ENCODE results near the gene ANKRD60.

ANKRD60 gene

GRCh38 chr20:58264271-58264670 lies 35.8 kb upstream of the ANKRD60 start:
- peaks cover 0 to 22% (median 8%) of the 10 kb centered on the region in 5 donors for H3K4me1 ChIP-seq (ENCODE audit: control insufficient read depth in 5 of 5, insufficient read depth in 5 of 5, low read length in 5 of 5)

GRCh38 chr20:58261660-58262059 lies 33.2 kb upstream of the ANKRD60 start:
- Histone ChIP-seq H3K36me3 (ENCODE audit: control insufficient read depth in 5 of 5, insufficient read depth in 5 of 5, low read length in 5 of 5) (peaks cover 0 to 40% (median 35%) of the 10 kb centered on the region in 5 donors), H3K27ac (ENCODE audit: low read depth, low read length) (no peak overlapping the region), H3K27me3 (ENCODE audit: control insufficient read depth in 5 of 5, insufficient read depth in 4 of 5, low read length in 5 of 5) (no peaks in the 10 kb centered on the region), H3K4me1 (ENCODE audit: control insufficient read depth in 5 of 5, insufficient read depth in 5 of 5, low read length in 5 of 5) (peaks cover 0 to 16% (median 12%) of the 10 kb centered on the region in 5 donors), H3K9ac (ENCODE audit: low read length in 5 of 5) (no peak overlapping the region), H3K4me3 (ENCODE audit: low read depth in 1 of 5, low read length in 5 of 5) (no peak overlapping the region), H3K9me3 (ENCODE audit: control insufficient read depth in 5 of 5, low read length in 5 of 5) (no peaks in the 10 kb centered on the region)

More at GRCh38 chr20:58264271-58264670, 35.8 kb upstream of the ANKRD60 start:
- H3K9ac ChIP-seq (ENCODE audit: low read length in 5 of 5), result no peak overlapping the region
- H3K36me3 ChIP-seq (ENCODE audit: control insufficient read depth in 5 of 5, insufficient read depth in 5 of 5, low read length in 5 of 5), result peaks cover 0 to 60% (median 59%) of the 10 kb centered on the region in 5 donors
- H3K27me3 ChIP-seq (ENCODE audit: control insufficient read depth in 5 of 5, insufficient read depth in 4 of 5, low read length in 5 of 5), result no peaks in the 10 kb centered on the region
- no peak overlapping the region for H3K27ac ChIP-seq (ENCODE audit: low read depth, low read length)
- no peak overlapping the region for H3K4me3 ChIP-seq (ENCODE audit: low read depth in 1 of 5, low read length in 5 of 5)
- H3K9me3 ChIP-seq (ENCODE audit: control insufficient read depth in 5 of 5, low read length in 5 of 5), result no peaks in the 10 kb centered on the region

GRCh38 chr20:58260006-58260405 lies 31.6 kb upstream of the ANKRD60 start:
- Histone ChIP-seq H3K4me3 (ENCODE audit: low read depth in 1 of 5, low read length in 5 of 5) (no peak overlapping the region), H3K9me3 (ENCODE audit: control insufficient read depth in 5 of 5, low read length in 5 of 5) (no peaks in the 10 kb centered on the region), H3K27me3 (ENCODE audit: control insufficient read depth in 5 of 5, insufficient read depth in 4 of 5, low read length in 5 of 5) (no peaks in the 10 kb centered on the region), H3K4me1 (ENCODE audit: control insufficient read depth in 5 of 5, insufficient read depth in 5 of 5, low read length in 5 of 5) (peaks cover 0 to 16% (median 12%) of the 10 kb centered on the region in 5 donors), H3K9ac (ENCODE audit: low read length in 5 of 5) (no peak overlapping the region), H3K36me3 (ENCODE audit: control insufficient read depth in 5 of 5, insufficient read depth in 5 of 5, low read length in 5 of 5) (peaks cover 0 to 24% (median 19%) of the 10 kb centered on the region in 5 donors), H3K27ac (ENCODE audit: low read depth, low read length) (no peak overlapping the region)

DNA sequence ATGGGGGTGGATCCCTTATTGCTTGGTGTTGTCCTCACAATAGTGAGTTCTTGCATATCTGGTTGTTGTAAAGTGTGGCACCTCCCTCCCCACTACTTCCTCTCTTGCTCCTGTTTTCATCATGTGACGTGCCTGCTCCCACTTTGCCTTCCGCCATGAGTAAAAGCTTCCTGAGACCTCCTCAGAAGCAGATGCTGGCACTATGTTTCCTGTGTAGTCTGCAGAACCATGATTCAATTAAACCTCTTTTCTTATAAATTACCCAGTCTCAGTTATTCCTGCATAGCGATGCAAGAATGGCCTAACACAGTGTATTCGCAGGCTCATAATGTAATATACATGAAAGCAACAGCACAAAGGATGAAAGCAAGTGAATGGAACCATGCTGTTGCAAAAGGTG lies 28.4 kb upstream of the ANKRD60 start:
- no peak overlapping the region for H3K9ac ChIP-seq (ENCODE audit: low read length in 5 of 5)
- H3K27me3 ChIP-seq (ENCODE audit: control insufficient read depth in 5 of 5, insufficient read depth in 4 of 5, low read length in 5 of 5), result no peaks in the 10 kb centered on the region
- H3K4me1 ChIP-seq (ENCODE audit: control insufficient read depth in 5 of 5, insufficient read depth in 5 of 5, low read length in 5 of 5), result peaks cover 0 to 16% (median 12%) of the 10 kb centered on the region in 5 donors
- H3K4me3 ChIP-seq (ENCODE audit: low read depth in 1 of 5, low read length in 5 of 5), result no peak overlapping the region
- no peaks in the 10 kb centered on the region for H3K9me3 ChIP-seq (ENCODE audit: control insufficient read depth in 5 of 5, low read length in 5 of 5)
- no peak overlapping the region for H3K27ac ChIP-seq (ENCODE audit: low read depth, low read length)
- peaks cover 0 to 5% (median 0%) of the 10 kb centered on the region in 5 donors for H3K36me3 ChIP-seq (ENCODE audit: control insufficient read depth in 5 of 5, insufficient read depth in 5 of 5, low read length in 5 of 5)

- Histone ChIP-seq H3K9me3 (ENCODE audit: control insufficient read depth in 5 of 5, low read length in 5 of 5) (no peaks in the 10 kb centered on the region), H3K27ac (ENCODE audit: low read depth, low read length) (no peak overlapping the region), H3K4me3 (ENCODE audit: low read depth in 1 of 5, low read length in 5 of 5) (no peak overlapping the region), H3K27me3 (ENCODE audit: control insufficient read depth in 5 of 5, insufficient read depth in 4 of 5, low read length in 5 of 5) (no peaks in the 10 kb centered on the region), H3K9ac (ENCODE audit: low read length in 5 of 5) (no peak overlapping the region), H3K36me3 (ENCODE audit: control insufficient read depth in 5 of 5, insufficient read depth in 5 of 5, low read length in 5 of 5) (peaks cover under 1 to 5% (median 1%) of the 10 kb centered on the region in 5 donors), H3K4me1 (ENCODE audit: control insufficient read depth in 5 of 5, insufficient read depth in 5 of 5, low read length in 5 of 5) (peaks cover 0 to 16% (median 12%) of the 10 kb centered on the region in 5 donors)
These were observed 27.9 kb upstream of the ANKRD60 start for GRCh38 chr20:58256307-58256706.

DNA sequence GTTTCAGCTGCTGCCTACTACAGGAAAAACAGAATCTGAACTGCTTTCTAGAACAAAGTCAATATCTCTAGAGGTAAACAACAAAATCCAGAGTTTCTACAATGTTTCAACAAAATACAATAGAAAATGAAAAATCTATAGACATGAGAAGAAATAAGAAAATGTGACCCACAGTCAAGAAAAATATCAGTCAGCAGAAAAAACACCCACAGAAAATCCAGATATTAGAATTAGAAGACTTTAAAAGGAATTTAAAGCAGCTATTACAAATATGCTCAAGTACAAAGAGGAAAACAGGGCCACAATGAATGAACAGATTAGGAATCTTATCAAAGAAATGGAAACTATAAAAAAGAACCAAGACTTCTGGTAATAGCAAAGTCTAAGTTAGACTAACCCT lies 26.4 kb upstream of the ANKRD60 start:
- Histone ChIP-seq H3K9ac (ENCODE audit: low read length in 5 of 5) (no peak overlapping the region), H3K27ac (ENCODE audit: low read depth, low read length) (no peak overlapping the region), H3K9me3 (ENCODE audit: control insufficient read depth in 5 of 5, low read length in 5 of 5) (no peaks in the 10 kb centered on the region), H3K4me3 (ENCODE audit: low read depth in 1 of 5, low read length in 5 of 5) (no peak overlapping the region), H3K36me3 (ENCODE audit: control insufficient read depth in 5 of 5, insufficient read depth in 5 of 5, low read length in 5 of 5) (peaks cover 5 to 14% (median 14%) of the 10 kb centered on the region in 5 donors), H3K4me1 (ENCODE audit: control insufficient read depth in 5 of 5, insufficient read depth in 5 of 5, low read length in 5 of 5) (peaks cover 0 to 12% (median 5%) of the 10 kb centered on the region in 5 donors), H3K27me3 (ENCODE audit: control insufficient read depth in 5 of 5, insufficient read depth in 4 of 5, low read length in 5 of 5) (no peaks in the 10 kb centered on the region)

- Histone ChIP-seq H3K27me3 (ENCODE audit: control insufficient read depth in 5 of 5, insufficient read depth in 4 of 5, low read length in 5 of 5) (no peaks in the 10 kb centered on the region), H3K4me3 (ENCODE audit: low read depth in 1 of 5, low read length in 5 of 5) (no peak overlapping the region), H3K9ac (ENCODE audit: low read length in 5 of 5) (no peak overlapping the region), H3K27ac (ENCODE audit: low read depth, low read length) (no peak overlapping the region), H3K36me3 (ENCODE audit: control insufficient read depth in 5 of 5, insufficient read depth in 5 of 5, low read length in 5 of 5) (peaks cover 9 to 35% (median 25%) of the 10 kb centered on the region in 5 donors), H3K9me3 (ENCODE audit: control insufficient read depth in 5 of 5, low read length in 5 of 5) (no peaks in the 10 kb centered on the region), H3K4me1 (ENCODE audit: control insufficient read depth in 5 of 5, insufficient read depth in 5 of 5, low read length in 5 of 5) (peaks cover 0 to 3% (median 0%) of the 10 kb centered on the region in 5 donors)
These were observed 23.6 kb upstream of the ANKRD60 start for GRCh38 chr20:58251979-58252591.

DNA sequence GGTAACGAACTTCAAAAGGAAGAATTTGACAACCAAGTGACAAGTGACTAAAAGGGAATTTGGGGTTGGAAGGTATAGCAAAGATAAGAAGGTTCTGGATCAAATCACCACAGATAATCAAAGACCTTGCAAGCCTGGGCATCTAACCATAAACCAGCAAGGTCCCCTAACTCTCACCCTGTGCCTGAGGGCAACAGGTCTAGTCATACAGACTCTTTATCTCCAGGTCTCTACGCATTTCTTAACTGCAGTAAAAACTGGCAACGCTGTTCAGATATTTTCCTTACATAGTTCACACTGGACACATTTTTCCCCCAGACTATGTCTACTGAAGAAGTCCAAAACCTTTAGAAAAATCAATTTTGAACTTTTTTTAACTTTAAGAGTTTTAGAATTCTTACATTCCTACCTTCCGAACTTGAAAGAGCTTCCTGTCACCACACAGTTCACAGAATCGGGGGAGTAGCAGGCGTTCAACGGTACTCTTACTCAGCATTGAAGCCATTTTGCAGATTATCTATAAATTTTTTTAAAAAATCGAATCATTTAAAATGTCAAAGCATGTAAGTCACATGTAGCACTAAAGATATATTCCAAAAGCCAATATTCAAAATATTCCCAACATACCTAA lies 23.0 kb upstream of the ANKRD60 start:
- no peaks in the 10 kb centered on the region for H3K9me3 ChIP-seq (ENCODE audit: control insufficient read depth in 5 of 5, low read length in 5 of 5)
- H3K36me3 ChIP-seq (ENCODE audit: control insufficient read depth in 5 of 5, insufficient read depth in 5 of 5, low read length in 5 of 5), result peaks cover 9 to 41% (median 31%) of the 10 kb centered on the region in 5 donors
- no peak overlapping the region for H3K9ac ChIP-seq (ENCODE audit: low read length in 5 of 5)
- no peak overlapping the region for H3K4me3 ChIP-seq (ENCODE audit: low read depth in 1 of 5, low read length in 5 of 5)
- no peaks in the 10 kb centered on the region for H3K27me3 ChIP-seq (ENCODE audit: control insufficient read depth in 5 of 5, insufficient read depth in 4 of 5, low read length in 5 of 5)
- no peak overlapping the region for H3K27ac ChIP-seq (ENCODE audit: low read depth, low read length)
- H3K4me1 ChIP-seq (ENCODE audit: control insufficient read depth in 5 of 5, insufficient read depth in 5 of 5, low read length in 5 of 5), result no peaks in the 10 kb centered on the region

DNA sequence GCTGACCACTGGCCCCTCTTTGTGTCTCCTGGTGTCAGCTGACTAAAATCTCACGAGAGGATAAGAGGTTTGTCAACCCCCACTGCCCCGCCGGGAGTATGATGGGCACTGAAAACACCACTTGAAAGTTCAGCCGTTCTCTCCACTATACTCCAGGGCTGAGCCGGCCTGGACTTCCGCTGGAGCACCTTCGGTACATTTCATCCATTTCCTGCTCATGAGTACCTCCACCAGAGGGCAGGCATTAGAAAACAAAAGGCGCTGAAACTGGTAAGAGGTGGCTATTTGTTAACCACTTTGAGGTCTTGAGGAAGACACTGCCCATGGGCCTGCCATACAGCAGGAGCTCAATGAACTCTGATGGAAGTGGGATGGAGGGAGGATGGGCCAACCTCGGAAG lies 17.9 kb upstream of the ANKRD60 start:
- H3K27me3 ChIP-seq (ENCODE audit: control insufficient read depth in 5 of 5, insufficient read depth in 4 of 5, low read length in 5 of 5), result no peaks in the 10 kb centered on the region
- no peak overlapping the region for H3K27ac ChIP-seq (ENCODE audit: low read depth, low read length)
- H3K4me1 ChIP-seq (ENCODE audit: control insufficient read depth in 5 of 5, insufficient read depth in 5 of 5, low read length in 5 of 5), result no peaks in the 10 kb centered on the region
- H3K9ac ChIP-seq (ENCODE audit: low read length in 5 of 5), result no peak overlapping the region
- H3K9me3 ChIP-seq (ENCODE audit: control insufficient read depth in 5 of 5, low read length in 5 of 5), result no peaks in the 10 kb centered on the region
- H3K4me3 ChIP-seq (ENCODE audit: low read depth in 1 of 5, low read length in 5 of 5), result no peak overlapping the region
- peaks cover 16 to 89% (median 65%) of the 10 kb centered on the region in 5 donors for H3K36me3 ChIP-seq (ENCODE audit: control insufficient read depth in 5 of 5, insufficient read depth in 5 of 5, low read length in 5 of 5)

GRCh38 chr20:58245931-58246330 lies 17.5 kb upstream of the ANKRD60 start:
- Histone ChIP-seq H3K27me3 (ENCODE audit: control insufficient read depth in 5 of 5, insufficient read depth in 4 of 5, low read length in 5 of 5) (no peaks in the 10 kb centered on the region), H3K4me1 (ENCODE audit: control insufficient read depth in 5 of 5, insufficient read depth in 5 of 5, low read length in 5 of 5) (no peaks in the 10 kb centered on the region), H3K27ac (ENCODE audit: low read depth, low read length) (no peak overlapping the region), H3K36me3 (ENCODE audit: control insufficient read depth in 5 of 5, insufficient read depth in 5 of 5, low read length in 5 of 5) (peaks cover 16 to 85% (median 61%) of the 10 kb centered on the region in 5 donors), H3K9me3 (ENCODE audit: control insufficient read depth in 5 of 5, low read length in 5 of 5) (no peaks in the 10 kb centered on the region), H3K9ac (ENCODE audit: low read length in 5 of 5) (no peak overlapping the region), H3K4me3 (ENCODE audit: low read depth in 1 of 5, low read length in 5 of 5) (no peak overlapping the region)

Data from subcutaneous abdominal adipose tissue (tissue), 5 donors.